D721Med (cell line): ENCODE measurements around the gene XKR7.

Experiments
- DNase-seq: peaks from one replicate; pipeline ENCODE4 v3.0.0; 2011; ENCODE audit warnings: low spot score; ENCODE audit not compliant: insufficient read length
- FAIRE-seq: peaks from 2 replicates; lab custom pipeline; 2011; peaks lifted over from hg19 to GRCh38; lab: Jason Lieb, UNC
- CTCF ChIP-seq: IDR thresholded peaks from 2 replicates; pipeline ENCODE4 v1.5.1; 2012; ENCODE audit warnings: mild to moderate bottlenecking, control low read depth; ENCODE audit not compliant: insufficient read depth; ENCODE audit errors: missing control alignments

The XKR7 gene

GRCh38 chr20:32021091-32021490 lies 53.1 kb downstream of the XKR7 start:
- DNase-seq = no peak
- TF ChIP-seq CTCF = no peak
- no peak for FAIRE-seq

GRCh38 chr20:32024683-32025295 lies 56.8 kb downstream of the XKR7 start:
- no peak for DNase-seq
- no peak for TF ChIP-seq CTCF
- no peak for FAIRE-seq

GRCh38 chr20:32027643-32028042 lies 59.7 kb downstream of the XKR7 start:
- TF ChIP-seq CTCF = no peak
- DNase-seq (no peak), FAIRE-seq (no peak)

GRCh38 chr20:32028647-32029372 lies 60.9 kb downstream of the XKR7 start:
- DNase-seq = no peak
- FAIRE-seq = no peak
- no peak for TF ChIP-seq CTCF

GRCh38 chr20:32029561-32029960 lies 61.6 kb downstream of the XKR7 start:
- no peak for FAIRE-seq
- DNase-seq = no peak
- TF ChIP-seq CTCF = no peak

GRCh38 chr20:32031007-32031958 lies 63.3 kb downstream of the XKR7 start:
- FAIRE-seq (no peak), DNase-seq (no peak)
- TF ChIP-seq CTCF = peak; percentile 75
